Neural progenitor cell (in vitro differentiated cells): ENCODE data around the gene CHRNA7. TPM values are rescaled to one million over a fixed set of nuclear protein-coding genes. Genes with fewer than 3 reads are reported as not detected.

Experiments used
- DNase-seq: peaks from one replicate; pipeline ENCODE4 v3.0.0-alpha.2; 2016; ENCODE audit warnings: low spot score
- H2AFZ ChIP-seq: fragments of 200-600 bp; sonication (generic); replicated peaks from 2 replicates; pipeline ENCODE4 v1.6.1; 2016; ENCODE audit warnings: antibody characterized with exemption
- H3F3A ChIP-seq: fragments of 200-600 bp; sonication (generic); 2 replicates; pipeline ENCODE4 v1.6.1; 2016; ENCODE audit warnings: antibody characterized with exemption, low read depth
- H3K27ac ChIP-seq: fragments of 200-600 bp; sonication (generic); 2 replicates; pipeline ENCODE4 v1.5.1; 2016; ENCODE audit warnings: mild to moderate bottlenecking
- H3K27me3 ChIP-seq: fragments of 200-600 bp; sonication (generic); 2 replicates; pipeline ENCODE4 v1.6.1; 2016; ENCODE audit warnings: mild to moderate bottlenecking, moderate library complexity
- H3K36me3 ChIP-seq: fragments of 200-600 bp; sonication (generic); 2 replicates; pipeline ENCODE4 v1.5.1; 2016
- H3K4me1 ChIP-seq: fragments of 200-600 bp; sonication (generic); 2 replicates; pipeline ENCODE4 v1.6.1; 2016; ENCODE audit warnings: mixed run types
- H3K4me2 ChIP-seq: fragments of 200-600 bp; sonication (generic); 2 replicates; pipeline ENCODE4 v1.6.1; 2016
- H3K4me3 ChIP-seq: fragments of 200-600 bp; sonication (generic); 2 replicates; pipeline ENCODE4 v1.5.1; 2016
- H3K79me2 ChIP-seq: fragments of 200-600 bp; sonication (generic); 2 replicates; pipeline ENCODE4 v1.6.1; 2016; ENCODE audit warnings: low read depth
- H3K9ac ChIP-seq: fragments of 200-600 bp; sonication (generic); 2 replicates; pipeline ENCODE4 v1.6.1; 2016
- H3K9me3 ChIP-seq: fragments of 200-600 bp; sonication (generic); 2 replicates; pipeline ENCODE4 v1.5.1; 2016; ENCODE audit warnings: low read depth
- H4K20me1 ChIP-seq: fragments of 200-600 bp; sonication (generic); 2 replicates; pipeline ENCODE4 v1.6.1; 2016; ENCODE audit warnings: low read depth
- H3K27ac Mint-ChIP-seq: 3 replicates; pipeline ENCODE4 v1.8.0; 2021; ENCODE audit warnings: mixed read lengths
- H3K27me3 Mint-ChIP-seq: 2 replicates; pipeline ENCODE4 v1.8.0; 2022; ENCODE audit warnings: low read depth, mild to moderate bottlenecking, inconsistent platforms, moderate library complexity, mixed read lengths; ENCODE audit not compliant: insufficient read depth
- H3K36me3 Mint-ChIP-seq: 3 replicates; pipeline ENCODE4 v1.8.0; 2021; ENCODE audit warnings: mixed read lengths
- H3K4me1 Mint-ChIP-seq: 3 replicates; pipeline ENCODE4 v1.8.0; 2021; ENCODE audit warnings: mixed read lengths
- H3K4me3 Mint-ChIP-seq: 3 replicates; pipeline ENCODE4 v1.8.0; 2021; ENCODE audit warnings: mild to moderate bottlenecking, moderate library complexity, mixed read lengths
- H3K9me3 Mint-ChIP-seq: 3 replicates; pipeline ENCODE4 v1.8.0; 2020; ENCODE audit warnings: mixed read lengths
- CTCF ChIP-seq: fragments of 200-600 bp; sonication (generic); IDR thresholded peaks from 2 replicates; pipeline ENCODE4 v1.5.1; 2017; ENCODE audit warnings: antibody characterized with exemption, mild to moderate bottlenecking
- EZH2 ChIP-seq: fragments of 200-600 bp; sonication (generic); IDR thresholded peaks from 2 replicates; pipeline ENCODE4 v1.6.1; 2017; ENCODE audit warnings: antibody characterized with exemption, mild to moderate bottlenecking, moderate library complexity
- EZH2phosphoT487 ChIP-seq: fragments of 200-600 bp; sonication (generic); IDR thresholded peaks from 2 replicates; pipeline ENCODE4 v1.6.1; 2017; ENCODE audit warnings: antibody characterized with exemption
- total RNA-seq: library from RNA; depleted of rRNA; stranded (reverse); fragments of >200 nt; gene quantifications from 2 replicates; pipeline ENCODE4 v1.2.3, GENCODE V29; 2015; ENCODE audit warnings: low replicate concordance

The CHRNA7 gene
- total RNA-seq, 1 donor from 2014 or later, result 14.0 TPM

- Histone ChIP-seq H3K27me3 (no peaks in the 10 kb centered on the region), H3K4me3 (no peak overlapping the region), H3K4me2 (no peak overlapping the region), H3K9me3 (no peaks in the 10 kb centered on the region), H3F3A (peaks cover 3% of the 10 kb centered on the region), H2AFZ (no peak overlapping the region), H3K79me2 (no peaks in the 10 kb centered on the region), H3K9ac (no peak overlapping the region), H4K20me1 (peaks cover 3% of the 10 kb centered on the region), H3K36me3 (no peaks in the 10 kb centered on the region), H3K27ac (no peak overlapping the region), H3K4me1 (peaks cover 20% of the 10 kb centered on the region)
- Mint-ChIP-seq H3K27me3 (no peaks in the 10 kb centered on the region), H3K9me3 (no peaks in the 10 kb centered on the region), H3K27ac (no peak overlapping the region), H3K4me3 (no peak overlapping the region), H3K4me1 (peaks cover 23% of the 10 kb centered on the region), H3K36me3 (no peaks in the 10 kb centered on the region)
- DNase-seq, result no peak
- TF ChIP-seq CTCF (no peak), EZH2phosphoT487 (no peak), EZH2 (no peak)
Observed at GRCh38 chr15:32096916-32097617, 66.8 kb downstream of the CHRNA7 start.

GRCh38 chr15:32098033-32098432 is 67.7 kb downstream of the CHRNA7 start:
- Mint-ChIP-seq H3K27me3 (no peaks in the 10 kb centered on the region), H3K4me3 (no peak overlapping the region), H3K9me3 (no peaks in the 10 kb centered on the region), H3K4me1 (peaks cover 23% of the 10 kb centered on the region), H3K36me3 (peaks cover 2% of the 10 kb centered on the region), H3K27ac (no peak overlapping the region)
- no peak overlapping the region for H3K9ac ChIP-seq
- H3K79me2 ChIP-seq, result no peaks in the 10 kb centered on the region
- no peak for DNase-seq
- H3K9me3 ChIP-seq, result no peaks in the 10 kb centered on the region
- TF ChIP-seq CTCF, result no peak
- TF ChIP-seq EZH2phosphoT487, result no peak
- H4K20me1 ChIP-seq, result peaks cover 3% of the 10 kb centered on the region
- no peak overlapping the region for H3K4me2 ChIP-seq
- peaks cover 18% of the 10 kb centered on the region for H3K4me1 ChIP-seq
- H3K27me3 ChIP-seq, result no peaks in the 10 kb centered on the region
- no peak overlapping the region for H2AFZ ChIP-seq
- H3K4me3 ChIP-seq, result no peak overlapping the region
- H3K36me3 ChIP-seq, result no peaks in the 10 kb centered on the region
- no peak overlapping the region for H3K27ac ChIP-seq
- H3F3A ChIP-seq, result peaks cover 3% of the 10 kb centered on the region

GRCh38 chr15:32099097-32099785 is 68.9 kb downstream of the CHRNA7 start:
- Mint-ChIP-seq H3K9me3 (no peaks in the 10 kb centered on the region), H3K27ac (no peak overlapping the region)

More at GRCh38 chr15:32099097-32099785, 68.9 kb downstream of the CHRNA7 start:
- peaks cover 3% of the 10 kb centered on the region for H4K20me1 ChIP-seq
- Mint-ChIP-seq H3K4me1 (peaks cover 23% of the 10 kb centered on the region), H3K27me3 (no peaks in the 10 kb centered on the region), H3K36me3 (peaks cover 5% of the 10 kb centered on the region), H3K4me3 (no peak overlapping the region)
- no peak overlapping the region for H3K4me2 ChIP-seq
- H3K36me3 ChIP-seq, result no peaks in the 10 kb centered on the region
- no peaks in the 10 kb centered on the region for H3K9me3 ChIP-seq
- H3F3A ChIP-seq, result peaks cover 3% of the 10 kb centered on the region
- no peaks in the 10 kb centered on the region for H3K79me2 ChIP-seq
- H3K9ac ChIP-seq, result no peak overlapping the region
- no peak overlapping the region for H3K27ac ChIP-seq
- no peak overlapping the region for H2AFZ ChIP-seq
- H3K27me3 ChIP-seq, result no peaks in the 10 kb centered on the region
- TF ChIP-seq EZH2phosphoT487, result no peak
- no peak for TF ChIP-seq CTCF
- no peak for TF ChIP-seq EZH2
- peaks cover 18% of the 10 kb centered on the region for H3K4me1 ChIP-seq
- H3K4me3 ChIP-seq, result no peak overlapping the region
- DNase-seq, result no peak
